Keratinocyte (primary cell): ENCODE results near the gene TMEM181. TPM values are rescaled to one million over a fixed set of nuclear protein-coding genes. Genes with fewer than 3 reads are reported as not detected.
"Not testable (repeated sequence)": the region's sequence is repeated elsewhere in the genome, so short reads cannot be mapped to it uniquely, and the experiment has no call there.

Source experiments
- DNase-seq: peaks from one replicate; pipeline ENCODE4 v3.0.0-alpha.2; 2011; ENCODE audit warnings: low read depth, missing footprints, low spot score
- FAIRE-seq: peaks from 2 replicates; lab custom pipeline; 2011; peaks lifted over from hg19 to GRCh38; lab: Jason Lieb, UNC
- H2AFZ ChIP-seq: 2 replicates; pipeline ENCODE4 v1.6.0; 2012; ENCODE audit warnings: low read length, control low read depth, inconsistent platforms; ENCODE audit not compliant: control insufficient read depth
- H3K27ac ChIP-seq: 2 replicates; pipeline ENCODE4 v1.5.1; 2011; ENCODE audit warnings: low read length; ENCODE audit not compliant: control insufficient read depth, insufficient read depth
- H3K27me3 ChIP-seq: 3 replicates; pipeline ENCODE4 v1.6.0; 2011; ENCODE audit warnings: low read length; ENCODE audit not compliant: control insufficient read depth, insufficient read depth; ENCODE audit errors: extremely low read depth
- H3K36me3 ChIP-seq, 2 experiments: 2 replicates in 1 of 2; 3 replicates in 1 of 2; pipeline ENCODE4 v1.5.1; 2011; ENCODE audit warnings: low read length in 2 of 2, mild to moderate bottlenecking in 1 of 2; ENCODE audit not compliant: control insufficient read depth in 2 of 2, insufficient read depth in 2 of 2; ENCODE audit errors: extremely low read depth in 1 of 2
- H3K4me1 ChIP-seq: 3 replicates; pipeline ENCODE4 v1.5.1; 2011; ENCODE audit warnings: low read length; ENCODE audit not compliant: control insufficient read depth, insufficient read depth; ENCODE audit errors: extremely low read depth
- H3K4me2 ChIP-seq: 3 replicates; pipeline ENCODE4 v1.6.0; 2011; ENCODE audit warnings: low read depth, low read length; ENCODE audit not compliant: control insufficient read depth, insufficient read depth; ENCODE audit errors: extremely low read depth
- H3K4me3 ChIP-seq, 3 experiments: fragments of 200-600 bp in 1 of 3; sonication (generic) in 1 of 3; 2 replicates in 2 of 3; 3 replicates in 1 of 3; pipeline ENCODE4 v1.5.1; 2011 to 2016; ENCODE audit warnings: low read length in 3 of 3, mild to moderate bottlenecking in 3 of 3, control low read depth in 2 of 3, inconsistent platforms in 1 of 3, low read depth in 1 of 3, mixed read lengths in 1 of 3, mixed run types in 1 of 3, moderate library complexity in 1 of 3; ENCODE audit not compliant: control insufficient read depth in 2 of 3, insufficient read depth in 2 of 3; ENCODE audit errors: extremely low read depth in 1 of 3
- H3K79me2 ChIP-seq: 2 replicates; pipeline ENCODE4 v1.6.0; 2012; ENCODE audit warnings: low read length; ENCODE audit not compliant: control insufficient read depth, insufficient read depth
- H3K9ac ChIP-seq: 3 replicates; pipeline ENCODE4 v1.6.0; 2011; ENCODE audit warnings: low read length; ENCODE audit not compliant: control insufficient read depth, insufficient read depth; ENCODE audit errors: extremely low read depth
- H3K9me1 ChIP-seq: 3 replicates; pipeline ENCODE4 v1.6.0; 2011; ENCODE audit warnings: low read length; ENCODE audit not compliant: control insufficient read depth, insufficient read depth; ENCODE audit errors: extremely low read depth
- H3K9me3 ChIP-seq: 2 replicates; pipeline ENCODE4 v1.5.1; 2012; ENCODE audit warnings: low read depth, low read length; ENCODE audit not compliant: control insufficient read depth
- H4K20me1 ChIP-seq: 3 replicates; pipeline ENCODE4 v1.6.0; 2011; ENCODE audit warnings: low read length; ENCODE audit not compliant: control insufficient read depth, insufficient read depth; ENCODE audit errors: extremely low read depth
- EZH2 ChIP-seq: IDR thresholded peaks from one replicate; pipeline ENCODE4 v1.6.1; 2012; ENCODE audit warnings: inconsistent platforms, mild to moderate bottlenecking, low read length, moderate library complexity
- dilution Hi-C: fragments of 300-500 bp; cut with MboI; formaldehyde crosslinking; loops from one replicate; pipeline ENCODE4 v1.7.0; 2020; ENCODE audit warnings: low sequenced_read_pairs; ENCODE audit not compliant: extremely low pct_ligation_motif_present
- polyA plus RNA-seq, 5 experiments: library from polyadenylated mRNA; depleted of rRNA in 3 of 5; stranded (reverse) in 3 of 5; stranded (forward) in 1 of 5; unstranded in 1 of 5; fragments of >200 nt; gene quantifications; 1 replicate in 1 of 5; 2 replicates in 3 of 5; 3 replicates in 1 of 5; pipeline versions ENCODE4 v1.2.1 to v1.2.3, GENCODE V29; 2011 to 2012; ENCODE audit warnings: missing spikeins in 2 of 5, low read depth in 1 of 5, low replicate concordance in 1 of 5
- TF ChIP-seq, protein P1 (sequence below), 3 experiments: IDR thresholded peaks in 1 of 3; conservative IDR thresholded peaks in 1 of 3; optimal IDR thresholded peaks in 1 of 3; 2 replicates in 2 of 3; 3 replicates in 1 of 3; pipeline versions ENCODE3 to v1.5.1; 2011; ENCODE audit warnings: low read length in 3 of 3, mild to moderate bottlenecking in 3 of 3, moderate library complexity in 2 of 3, control low read depth in 1 of 3, inconsistent platforms in 1 of 3; ENCODE audit not compliant: insufficient read depth in 2 of 3; ENCODE audit errors: extremely low read depth in 1 of 3

The TMEM181 gene
- polyA plus RNA-seq, 1 donor (not counting 4 experiments of a cell fraction or from before 2014, with no cell fraction given), result 31.9 TPM

DNA sequence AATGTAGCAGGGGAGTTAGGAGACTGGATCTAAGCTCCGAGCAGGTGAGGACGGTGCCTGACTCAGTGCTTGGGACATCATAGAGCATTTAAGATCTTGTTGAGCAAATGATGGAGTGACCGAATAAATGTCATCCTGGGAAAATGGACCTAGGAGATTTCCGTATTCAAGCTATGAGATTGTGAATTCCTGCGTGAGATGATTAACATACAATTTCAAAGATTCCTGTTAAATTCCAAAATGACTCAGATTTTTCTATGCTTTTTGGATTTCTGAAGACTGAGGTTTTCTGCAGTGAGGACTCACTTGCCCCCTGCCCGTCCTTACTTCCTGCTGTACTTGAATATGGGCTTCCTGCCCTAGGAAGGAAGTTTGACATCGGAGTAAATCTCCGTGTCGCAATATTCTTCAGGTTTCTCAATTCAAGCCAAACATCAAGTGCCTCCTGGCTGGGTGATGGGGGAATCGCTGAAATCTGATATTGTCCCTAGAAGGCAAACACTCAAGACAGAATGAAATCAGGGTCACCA lies 95.1 kb downstream of the TMEM181 start:
- Histone ChIP-seq H3K9ac (no peak overlapping the region), H4K20me1 (no peaks in the 10 kb centered on the region), H3K36me3 (no peaks in the 10 kb centered on the region), H3K4me2 (no peak overlapping the region), H3K27me3 (no peaks in the 10 kb centered on the region), H3K27ac (no peak overlapping the region), H3K4me3 (no peak overlapping the region), H3K4me1 (no peaks in the 10 kb centered on the region), H2AFZ (no peak overlapping the region), H3K9me3 (no peaks in the 10 kb centered on the region), H3K79me2 (no peaks in the 10 kb centered on the region), H3K9me1 (no peaks in the 10 kb centered on the region)
- dilution Hi-C loops, result no loop called here
- TF ChIP-seq EZH2, result no peak
- TF ChIP-seq, protein P1, sequence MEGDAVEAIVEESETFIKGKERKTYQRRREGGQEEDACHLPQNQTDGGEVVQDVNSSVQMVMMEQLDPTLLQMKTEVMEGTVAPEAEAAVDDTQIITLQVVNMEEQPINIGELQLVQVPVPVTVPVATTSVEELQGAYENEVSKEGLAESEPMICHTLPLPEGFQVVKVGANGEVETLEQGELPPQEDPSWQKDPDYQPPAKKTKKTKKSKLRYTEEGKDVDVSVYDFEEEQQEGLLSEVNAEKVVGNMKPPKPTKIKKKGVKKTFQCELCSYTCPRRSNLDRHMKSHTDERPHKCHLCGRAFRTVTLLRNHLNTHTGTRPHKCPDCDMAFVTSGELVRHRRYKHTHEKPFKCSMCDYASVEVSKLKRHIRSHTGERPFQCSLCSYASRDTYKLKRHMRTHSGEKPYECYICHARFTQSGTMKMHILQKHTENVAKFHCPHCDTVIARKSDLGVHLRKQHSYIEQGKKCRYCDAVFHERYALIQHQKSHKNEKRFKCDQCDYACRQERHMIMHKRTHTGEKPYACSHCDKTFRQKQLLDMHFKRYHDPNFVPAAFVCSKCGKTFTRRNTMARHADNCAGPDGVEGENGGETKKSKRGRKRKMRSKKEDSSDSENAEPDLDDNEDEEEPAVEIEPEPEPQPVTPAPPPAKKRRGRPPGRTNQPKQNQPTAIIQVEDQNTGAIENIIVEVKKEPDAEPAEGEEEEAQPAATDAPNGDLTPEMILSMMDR (optimal IDR thresholded peaks at IDR 0.05 in 1 of 3, IDR thresholded peaks at IDR 0.05 in 1 of 3, conservative IDR thresholded peaks at IDR 0.05 in 1 of 3; ENCODE audit: extremely low read depth in 1 of 3, insufficient read depth in 2 of 3, low read length in 3 of 3), result no peak
- DNase-seq (no peak), FAIRE-seq (no peak)

DNA sequence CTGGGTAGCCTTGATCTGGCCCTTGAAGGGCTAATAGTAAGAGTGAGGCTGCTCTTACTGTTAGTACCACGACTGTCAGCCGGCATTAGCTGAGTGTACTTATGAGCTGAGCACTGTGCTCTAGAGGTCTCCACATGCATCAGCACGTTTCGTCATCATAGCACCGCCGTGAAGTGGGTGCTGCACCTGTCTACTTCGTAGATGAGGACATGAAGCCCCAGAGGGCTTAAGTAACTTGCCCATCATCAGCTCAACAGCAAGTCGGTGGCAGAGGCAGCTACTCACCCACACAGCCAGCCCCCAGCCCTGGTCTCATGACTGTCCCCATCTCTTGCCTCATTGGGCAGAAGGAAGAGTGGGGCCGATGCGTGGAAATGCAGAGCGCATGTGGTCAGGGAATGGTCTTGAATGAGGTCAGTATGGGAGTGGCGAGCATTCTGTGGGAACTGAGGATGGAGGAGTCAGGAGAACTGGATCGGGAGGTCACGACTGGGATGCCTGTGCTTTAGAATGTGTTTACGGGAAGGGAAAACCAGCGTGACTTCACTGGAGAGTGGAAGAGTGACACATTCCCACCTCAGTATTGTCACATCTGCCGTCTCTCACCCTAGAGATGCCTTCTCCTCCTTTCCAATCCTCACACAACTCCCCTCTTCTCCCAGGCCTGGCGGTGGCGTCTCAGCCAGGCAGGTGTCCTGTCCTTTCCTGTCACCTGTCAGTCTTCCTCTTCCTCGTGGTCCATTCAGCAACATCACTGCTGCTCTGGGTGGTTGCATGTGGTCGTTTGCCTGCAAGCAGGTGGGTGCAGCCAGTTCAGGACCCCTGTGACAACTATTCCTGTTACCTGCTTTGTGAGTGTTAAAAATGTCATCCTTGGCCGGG lies 95.9 kb downstream of the TMEM181 start:
- Histone ChIP-seq H3K27ac (no peak overlapping the region), H3K9me3 (no peaks in the 10 kb centered on the region), H3K4me3 (no peak overlapping the region), H4K20me1 (no peaks in the 10 kb centered on the region), H3K79me2 (no peaks in the 10 kb centered on the region), H3K4me1 (peaks cover 3% of the 10 kb centered on the region), H3K36me3 (no peaks in the 10 kb centered on the region), H2AFZ (no peak overlapping the region), H3K4me2 (no peak overlapping the region), H3K9ac (no peak overlapping the region), H3K27me3 (no peaks in the 10 kb centered on the region), H3K9me1 (no peaks in the 10 kb centered on the region)
- no peak for FAIRE-seq
- no peak for DNase-seq
- dilution Hi-C loops, result no loop called here
- no peak for TF ChIP-seq EZH2
- TF ChIP-seq, protein P1 (optimal IDR thresholded peaks at IDR 0.05 in 1 of 3, IDR thresholded peaks at IDR 0.05 in 1 of 3, conservative IDR thresholded peaks at IDR 0.05 in 1 of 3; ENCODE audit: extremely low read depth in 1 of 3, insufficient read depth in 2 of 3, low read length in 3 of 3), result no peak

DNA sequence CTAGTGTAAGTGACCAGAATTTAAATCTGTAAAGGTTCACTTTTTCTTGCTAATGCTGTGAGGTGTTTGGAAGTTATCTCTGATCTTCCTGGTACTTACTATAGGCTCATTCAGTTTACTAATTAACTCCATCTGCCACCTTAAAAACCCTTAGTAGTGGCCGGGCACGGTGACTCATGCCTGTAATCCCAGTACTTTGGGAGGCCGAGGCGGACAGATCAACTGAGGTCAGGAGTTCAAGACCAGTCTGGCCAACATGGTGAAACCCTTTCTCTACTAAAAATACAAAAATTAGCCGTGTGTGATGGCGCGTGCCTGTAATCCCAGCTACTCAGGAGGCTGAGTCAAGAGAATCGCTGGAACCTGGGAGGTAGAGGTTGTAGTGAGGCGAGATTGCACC lies 97.1 kb downstream of the TMEM181 start:
- H3K27me3 ChIP-seq, H3K36me3 ChIP-seq, FAIRE-seq, H3K9ac ChIP-seq, H3K4me1 ChIP-seq, H4K20me1 ChIP-seq, H3K4me3 ChIP-seq, H3K4me2 ChIP-seq, H3K27ac ChIP-seq, H3K9me1 ChIP-seq, DNase-seq, H2AFZ ChIP-seq, H3K79me2 ChIP-seq, dilution Hi-C loops, H3K9me3 ChIP-seq: not testable (repeated sequence)
